D721Med (cell line): Measurements from ENCODE around the gene SYTL3.
"Not testable (repeated sequence)": the region's sequence is repeated elsewhere in the genome, so short reads cannot be mapped to it uniquely, and the experiment has no call there.

Source experiments
- DNase-seq: peaks from one replicate; pipeline ENCODE4 v3.0.0; 2011; ENCODE audit warnings: low spot score; ENCODE audit not compliant: insufficient read length
- FAIRE-seq: peaks from 2 replicates; lab custom pipeline; 2011; peaks lifted over from hg19 to GRCh38; lab: Jason Lieb, UNC
- TF ChIP-seq, protein P1 (sequence below): IDR thresholded peaks from 2 replicates; pipeline ENCODE4 v1.5.1; 2012; ENCODE audit warnings: mild to moderate bottlenecking, control low read depth; ENCODE audit not compliant: insufficient read depth; ENCODE audit errors: missing control alignments

Gene SYTL3

DNA sequence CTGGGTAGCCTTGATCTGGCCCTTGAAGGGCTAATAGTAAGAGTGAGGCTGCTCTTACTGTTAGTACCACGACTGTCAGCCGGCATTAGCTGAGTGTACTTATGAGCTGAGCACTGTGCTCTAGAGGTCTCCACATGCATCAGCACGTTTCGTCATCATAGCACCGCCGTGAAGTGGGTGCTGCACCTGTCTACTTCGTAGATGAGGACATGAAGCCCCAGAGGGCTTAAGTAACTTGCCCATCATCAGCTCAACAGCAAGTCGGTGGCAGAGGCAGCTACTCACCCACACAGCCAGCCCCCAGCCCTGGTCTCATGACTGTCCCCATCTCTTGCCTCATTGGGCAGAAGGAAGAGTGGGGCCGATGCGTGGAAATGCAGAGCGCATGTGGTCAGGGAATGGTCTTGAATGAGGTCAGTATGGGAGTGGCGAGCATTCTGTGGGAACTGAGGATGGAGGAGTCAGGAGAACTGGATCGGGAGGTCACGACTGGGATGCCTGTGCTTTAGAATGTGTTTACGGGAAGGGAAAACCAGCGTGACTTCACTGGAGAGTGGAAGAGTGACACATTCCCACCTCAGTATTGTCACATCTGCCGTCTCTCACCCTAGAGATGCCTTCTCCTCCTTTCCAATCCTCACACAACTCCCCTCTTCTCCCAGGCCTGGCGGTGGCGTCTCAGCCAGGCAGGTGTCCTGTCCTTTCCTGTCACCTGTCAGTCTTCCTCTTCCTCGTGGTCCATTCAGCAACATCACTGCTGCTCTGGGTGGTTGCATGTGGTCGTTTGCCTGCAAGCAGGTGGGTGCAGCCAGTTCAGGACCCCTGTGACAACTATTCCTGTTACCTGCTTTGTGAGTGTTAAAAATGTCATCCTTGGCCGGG is 6.0 kb downstream of the SYTL3 start:
- DNase-seq (no peak), FAIRE-seq (no peak)
- TF ChIP-seq, protein P1, sequence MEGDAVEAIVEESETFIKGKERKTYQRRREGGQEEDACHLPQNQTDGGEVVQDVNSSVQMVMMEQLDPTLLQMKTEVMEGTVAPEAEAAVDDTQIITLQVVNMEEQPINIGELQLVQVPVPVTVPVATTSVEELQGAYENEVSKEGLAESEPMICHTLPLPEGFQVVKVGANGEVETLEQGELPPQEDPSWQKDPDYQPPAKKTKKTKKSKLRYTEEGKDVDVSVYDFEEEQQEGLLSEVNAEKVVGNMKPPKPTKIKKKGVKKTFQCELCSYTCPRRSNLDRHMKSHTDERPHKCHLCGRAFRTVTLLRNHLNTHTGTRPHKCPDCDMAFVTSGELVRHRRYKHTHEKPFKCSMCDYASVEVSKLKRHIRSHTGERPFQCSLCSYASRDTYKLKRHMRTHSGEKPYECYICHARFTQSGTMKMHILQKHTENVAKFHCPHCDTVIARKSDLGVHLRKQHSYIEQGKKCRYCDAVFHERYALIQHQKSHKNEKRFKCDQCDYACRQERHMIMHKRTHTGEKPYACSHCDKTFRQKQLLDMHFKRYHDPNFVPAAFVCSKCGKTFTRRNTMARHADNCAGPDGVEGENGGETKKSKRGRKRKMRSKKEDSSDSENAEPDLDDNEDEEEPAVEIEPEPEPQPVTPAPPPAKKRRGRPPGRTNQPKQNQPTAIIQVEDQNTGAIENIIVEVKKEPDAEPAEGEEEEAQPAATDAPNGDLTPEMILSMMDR = no peak

DNA sequence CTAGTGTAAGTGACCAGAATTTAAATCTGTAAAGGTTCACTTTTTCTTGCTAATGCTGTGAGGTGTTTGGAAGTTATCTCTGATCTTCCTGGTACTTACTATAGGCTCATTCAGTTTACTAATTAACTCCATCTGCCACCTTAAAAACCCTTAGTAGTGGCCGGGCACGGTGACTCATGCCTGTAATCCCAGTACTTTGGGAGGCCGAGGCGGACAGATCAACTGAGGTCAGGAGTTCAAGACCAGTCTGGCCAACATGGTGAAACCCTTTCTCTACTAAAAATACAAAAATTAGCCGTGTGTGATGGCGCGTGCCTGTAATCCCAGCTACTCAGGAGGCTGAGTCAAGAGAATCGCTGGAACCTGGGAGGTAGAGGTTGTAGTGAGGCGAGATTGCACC is 7.1 kb downstream of the SYTL3 start:
- DNase-seq, FAIRE-seq: not testable (repeated sequence)

DNA sequence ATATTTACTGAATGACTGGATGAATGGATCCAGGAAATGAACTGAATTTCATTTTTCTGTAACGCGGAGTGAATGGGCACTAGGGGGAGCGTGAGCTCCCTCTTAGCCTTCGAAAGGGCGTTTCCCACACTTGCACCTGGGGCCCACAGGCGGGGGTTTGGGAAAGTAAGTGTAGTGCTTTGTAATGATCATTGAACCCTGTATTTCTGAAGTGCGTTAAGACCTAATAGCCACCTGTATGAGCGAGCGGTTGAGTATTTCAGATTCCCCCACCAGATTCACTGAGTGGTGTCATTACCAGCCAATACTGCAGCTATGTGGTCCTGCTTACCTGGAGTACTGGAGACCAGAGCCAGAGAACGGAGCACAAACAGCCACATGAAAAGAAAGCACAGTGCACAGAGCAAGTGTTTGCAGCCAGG is 10.5 kb downstream of the SYTL3 start:
- TF ChIP-seq, protein P1 = peak; percentile 37
- DNase-seq (no peak), FAIRE-seq (no peak)

DNA sequence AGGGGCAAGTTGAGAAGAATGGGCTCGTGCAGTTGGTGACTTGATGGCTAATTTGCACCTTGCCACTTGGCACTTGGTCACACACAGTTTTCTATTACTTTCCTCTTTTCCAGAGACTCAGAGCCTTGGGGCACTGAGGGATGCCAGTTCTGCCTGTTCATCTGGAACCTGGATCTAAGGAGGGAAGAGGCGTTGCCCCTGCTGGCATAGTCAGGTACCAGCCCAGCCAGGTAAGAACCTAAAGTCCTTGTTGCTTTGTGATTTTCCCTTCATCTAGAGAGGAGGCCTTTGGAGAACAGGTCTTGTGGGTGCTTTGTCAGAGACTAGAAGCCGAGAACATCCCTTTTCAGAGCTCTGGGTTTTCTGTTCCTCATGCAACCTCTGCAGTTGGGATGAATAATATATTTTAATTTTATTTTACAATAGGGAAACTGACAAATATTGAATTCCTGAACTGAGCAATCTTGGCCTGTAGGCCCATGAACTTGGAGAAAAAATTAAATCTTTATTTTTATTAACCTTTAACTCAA is 11.4 kb downstream of the SYTL3 start:
- FAIRE-seq = no peak
- DNase-seq = no peak
- TF ChIP-seq, protein P1 = no peak

DNA sequence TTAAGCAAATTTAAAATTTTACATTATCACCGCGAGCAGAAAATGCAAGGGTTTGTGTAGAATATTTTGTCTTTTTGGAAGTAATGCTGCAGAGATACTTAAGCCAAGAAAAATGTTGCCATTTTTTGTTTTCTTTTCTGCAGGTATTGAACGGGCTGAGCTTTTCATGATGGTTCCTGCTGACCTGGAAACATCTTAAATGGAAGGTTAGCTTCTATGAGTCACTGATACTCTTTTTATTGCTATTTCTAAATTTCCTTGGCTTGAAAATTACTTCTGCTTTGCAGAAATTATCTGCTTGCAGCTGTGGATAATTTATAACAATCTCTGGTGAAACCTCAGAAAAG is 12.7 kb downstream of the SYTL3 start:
- FAIRE-seq = no peak
- no peak for DNase-seq
- TF ChIP-seq, protein P1 = no peak

DNA sequence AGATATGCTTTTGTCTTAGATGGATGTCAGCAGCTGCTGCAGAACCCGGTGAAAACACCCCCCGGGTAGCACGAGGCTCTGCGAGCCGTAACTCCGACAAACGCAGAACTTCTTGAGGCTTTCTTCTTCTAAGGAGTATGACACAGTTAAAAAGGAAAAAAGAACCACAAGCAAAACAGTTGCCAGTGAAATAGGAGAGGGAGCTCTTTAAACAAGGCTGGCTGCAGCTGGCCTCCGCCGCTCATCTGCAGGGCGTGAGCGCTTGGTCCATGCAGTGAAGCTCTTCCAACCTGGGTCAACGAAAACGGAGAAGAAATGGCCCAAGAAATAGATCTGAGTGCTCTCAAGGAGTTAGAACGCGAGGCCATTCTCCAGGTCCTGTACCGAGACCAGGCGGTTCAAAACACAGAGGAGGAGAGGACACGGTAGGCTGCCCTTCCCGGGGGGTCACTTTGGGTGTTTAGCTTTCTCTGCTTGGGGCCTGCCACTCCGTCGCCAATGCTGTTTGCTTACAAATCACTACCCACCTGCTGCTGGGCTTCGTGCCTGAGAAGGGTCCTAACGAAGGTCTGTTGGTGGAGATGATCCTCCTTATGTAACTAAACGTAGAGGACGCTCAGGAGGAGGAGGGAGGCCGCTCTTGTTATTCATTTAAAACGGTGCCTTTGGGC is 13.2 kb downstream of the SYTL3 start:
- DNase-seq (no peak), FAIRE-seq (no peak)
- TF ChIP-seq, protein P1 = no peak

DNA sequence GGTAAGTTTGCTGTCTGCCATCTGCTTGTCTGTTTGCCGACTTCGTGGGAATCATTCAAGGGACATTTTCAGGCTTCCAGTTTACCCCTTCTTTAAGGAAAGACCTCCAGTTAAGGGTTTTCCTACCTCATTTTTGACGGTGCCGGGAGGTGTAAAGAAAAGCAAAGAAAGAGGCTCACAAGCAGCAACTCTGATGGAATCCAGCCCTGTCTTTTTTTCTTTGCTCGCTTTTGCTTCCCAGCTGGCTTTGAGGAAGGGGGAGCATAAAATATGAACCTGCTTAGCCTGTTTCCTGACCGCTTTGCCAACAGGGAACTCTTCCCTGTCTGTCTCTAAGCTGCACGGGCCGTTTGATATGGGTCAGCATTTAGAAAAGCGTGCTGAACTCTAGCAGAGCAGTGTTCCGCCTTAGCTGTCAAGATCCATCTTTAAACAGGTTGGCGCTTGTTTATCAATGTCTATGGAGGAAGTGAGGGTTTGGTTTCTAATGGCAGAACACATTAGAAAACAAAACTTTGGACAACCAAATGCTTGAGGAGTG is 13.8 kb downstream of the SYTL3 start:
- no peak for DNase-seq

More for the DNA sequence above, 13.8 kb downstream of the SYTL3 start:
- TF ChIP-seq, protein P1 = no peak
- FAIRE-seq = no peak
